A673 (cell line): ENCODE measurements around the gene ANKS1B.

Experiments used
- EZH2 ChIP-seq: fragments of 200-600 bp; sonication (generic); IDR thresholded peaks from 2 replicates; pipeline ENCODE4 v1.6.1; 2017; ENCODE audit warnings: borderline replicate concordance, low read depth, mild to moderate bottlenecking, mixed read lengths, antibody characterized with exemption, low read length; ENCODE audit not compliant: poor library complexity, severe bottlenecking
- TF ChIP-seq, protein P1 (sequence below): fragments of 300-800, 200-600 bp; sonication (generic); conservative IDR thresholded peaks from 2 replicates; pipeline ENCODE4 v1.5.1; 2017; ENCODE audit warnings: low read depth, mild to moderate bottlenecking, antibody characterized with exemption, low read length, moderate library complexity, mixed read lengths

DNA sequence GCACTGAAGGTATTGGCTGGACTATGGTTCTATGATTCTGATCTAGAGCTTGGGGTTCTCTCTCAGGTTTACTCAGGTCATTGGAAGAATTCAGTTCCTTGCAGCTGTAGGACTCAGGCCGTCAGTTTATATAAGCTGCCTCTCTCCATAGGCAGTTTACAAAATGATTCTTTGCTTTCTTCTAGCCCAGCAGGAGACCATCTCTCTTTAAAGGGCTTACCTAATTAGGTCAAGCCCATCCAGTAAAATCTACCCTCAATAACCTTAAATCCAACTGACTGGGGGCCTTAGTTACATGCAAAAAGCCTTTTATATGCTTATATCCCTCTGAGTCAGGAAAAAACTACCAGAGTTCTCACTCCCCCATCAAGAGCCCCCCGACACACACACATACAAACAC lies 417.7 kb downstream of the ANKS1B start:
- TF ChIP-seq, protein P1, sequence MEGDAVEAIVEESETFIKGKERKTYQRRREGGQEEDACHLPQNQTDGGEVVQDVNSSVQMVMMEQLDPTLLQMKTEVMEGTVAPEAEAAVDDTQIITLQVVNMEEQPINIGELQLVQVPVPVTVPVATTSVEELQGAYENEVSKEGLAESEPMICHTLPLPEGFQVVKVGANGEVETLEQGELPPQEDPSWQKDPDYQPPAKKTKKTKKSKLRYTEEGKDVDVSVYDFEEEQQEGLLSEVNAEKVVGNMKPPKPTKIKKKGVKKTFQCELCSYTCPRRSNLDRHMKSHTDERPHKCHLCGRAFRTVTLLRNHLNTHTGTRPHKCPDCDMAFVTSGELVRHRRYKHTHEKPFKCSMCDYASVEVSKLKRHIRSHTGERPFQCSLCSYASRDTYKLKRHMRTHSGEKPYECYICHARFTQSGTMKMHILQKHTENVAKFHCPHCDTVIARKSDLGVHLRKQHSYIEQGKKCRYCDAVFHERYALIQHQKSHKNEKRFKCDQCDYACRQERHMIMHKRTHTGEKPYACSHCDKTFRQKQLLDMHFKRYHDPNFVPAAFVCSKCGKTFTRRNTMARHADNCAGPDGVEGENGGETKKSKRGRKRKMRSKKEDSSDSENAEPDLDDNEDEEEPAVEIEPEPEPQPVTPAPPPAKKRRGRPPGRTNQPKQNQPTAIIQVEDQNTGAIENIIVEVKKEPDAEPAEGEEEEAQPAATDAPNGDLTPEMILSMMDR, result no peak
- no peak for TF ChIP-seq EZH2
